ENCODE data around the gene ENKD1. TPM values are rescaled to one million over a fixed set of nuclear protein-coding genes. Genes with fewer than 3 reads are reported as not detected.

ENKD1 gene
- total and polyA plus RNA-seq, 2 of the 13 experiments (the other 11 are each of a cell fraction or from before 2014, with no cell fraction given): 10.8 to 20.8 TPM

DNA sequence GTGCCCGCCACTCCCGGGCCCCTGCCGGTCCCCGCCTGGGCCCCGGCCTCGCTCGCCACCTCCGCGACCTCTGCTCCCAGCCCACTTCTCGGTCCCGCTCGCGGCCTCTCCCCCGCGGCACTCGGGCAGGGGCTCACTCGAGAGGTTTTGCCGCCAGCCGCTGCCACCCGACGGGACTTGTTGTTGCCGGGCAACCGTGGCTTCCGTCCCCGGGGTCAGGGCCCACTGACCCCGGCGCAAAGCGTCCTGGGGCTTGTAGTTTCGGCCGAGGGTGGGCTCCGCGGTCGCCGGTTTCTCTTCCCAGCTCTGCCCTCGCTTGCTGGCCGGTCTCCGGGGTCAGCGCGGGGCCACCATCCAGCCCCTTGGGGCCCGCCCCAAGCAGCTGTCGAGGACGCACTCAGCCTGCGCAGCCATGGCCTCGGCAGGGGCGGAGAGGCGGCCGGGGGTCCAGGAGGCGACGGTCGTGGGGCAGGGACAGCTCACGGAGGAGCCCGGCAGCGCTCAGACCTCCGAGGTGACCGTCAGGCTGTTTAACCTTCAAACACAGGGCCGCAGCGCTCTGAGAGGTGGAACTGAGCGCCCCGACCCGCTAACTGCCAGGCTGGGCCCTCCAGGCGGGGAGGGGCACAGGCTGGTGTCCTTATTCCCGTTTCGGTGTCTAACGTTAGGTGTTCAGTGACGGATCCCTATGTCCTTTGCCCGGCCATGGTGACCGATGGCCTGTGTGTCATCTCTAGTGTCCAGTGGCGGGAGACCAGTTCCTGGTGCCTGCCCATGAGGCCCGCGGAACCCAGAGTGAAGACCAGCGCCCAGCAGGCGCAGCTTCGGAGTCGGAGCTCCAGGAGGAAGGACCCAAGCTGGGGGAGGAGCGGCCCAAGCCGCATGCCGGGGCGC lies at the start of gene ENKD1, which contains the start of gene C16orf86 (continued):
- TF ChIP-seq, protein P1, sequence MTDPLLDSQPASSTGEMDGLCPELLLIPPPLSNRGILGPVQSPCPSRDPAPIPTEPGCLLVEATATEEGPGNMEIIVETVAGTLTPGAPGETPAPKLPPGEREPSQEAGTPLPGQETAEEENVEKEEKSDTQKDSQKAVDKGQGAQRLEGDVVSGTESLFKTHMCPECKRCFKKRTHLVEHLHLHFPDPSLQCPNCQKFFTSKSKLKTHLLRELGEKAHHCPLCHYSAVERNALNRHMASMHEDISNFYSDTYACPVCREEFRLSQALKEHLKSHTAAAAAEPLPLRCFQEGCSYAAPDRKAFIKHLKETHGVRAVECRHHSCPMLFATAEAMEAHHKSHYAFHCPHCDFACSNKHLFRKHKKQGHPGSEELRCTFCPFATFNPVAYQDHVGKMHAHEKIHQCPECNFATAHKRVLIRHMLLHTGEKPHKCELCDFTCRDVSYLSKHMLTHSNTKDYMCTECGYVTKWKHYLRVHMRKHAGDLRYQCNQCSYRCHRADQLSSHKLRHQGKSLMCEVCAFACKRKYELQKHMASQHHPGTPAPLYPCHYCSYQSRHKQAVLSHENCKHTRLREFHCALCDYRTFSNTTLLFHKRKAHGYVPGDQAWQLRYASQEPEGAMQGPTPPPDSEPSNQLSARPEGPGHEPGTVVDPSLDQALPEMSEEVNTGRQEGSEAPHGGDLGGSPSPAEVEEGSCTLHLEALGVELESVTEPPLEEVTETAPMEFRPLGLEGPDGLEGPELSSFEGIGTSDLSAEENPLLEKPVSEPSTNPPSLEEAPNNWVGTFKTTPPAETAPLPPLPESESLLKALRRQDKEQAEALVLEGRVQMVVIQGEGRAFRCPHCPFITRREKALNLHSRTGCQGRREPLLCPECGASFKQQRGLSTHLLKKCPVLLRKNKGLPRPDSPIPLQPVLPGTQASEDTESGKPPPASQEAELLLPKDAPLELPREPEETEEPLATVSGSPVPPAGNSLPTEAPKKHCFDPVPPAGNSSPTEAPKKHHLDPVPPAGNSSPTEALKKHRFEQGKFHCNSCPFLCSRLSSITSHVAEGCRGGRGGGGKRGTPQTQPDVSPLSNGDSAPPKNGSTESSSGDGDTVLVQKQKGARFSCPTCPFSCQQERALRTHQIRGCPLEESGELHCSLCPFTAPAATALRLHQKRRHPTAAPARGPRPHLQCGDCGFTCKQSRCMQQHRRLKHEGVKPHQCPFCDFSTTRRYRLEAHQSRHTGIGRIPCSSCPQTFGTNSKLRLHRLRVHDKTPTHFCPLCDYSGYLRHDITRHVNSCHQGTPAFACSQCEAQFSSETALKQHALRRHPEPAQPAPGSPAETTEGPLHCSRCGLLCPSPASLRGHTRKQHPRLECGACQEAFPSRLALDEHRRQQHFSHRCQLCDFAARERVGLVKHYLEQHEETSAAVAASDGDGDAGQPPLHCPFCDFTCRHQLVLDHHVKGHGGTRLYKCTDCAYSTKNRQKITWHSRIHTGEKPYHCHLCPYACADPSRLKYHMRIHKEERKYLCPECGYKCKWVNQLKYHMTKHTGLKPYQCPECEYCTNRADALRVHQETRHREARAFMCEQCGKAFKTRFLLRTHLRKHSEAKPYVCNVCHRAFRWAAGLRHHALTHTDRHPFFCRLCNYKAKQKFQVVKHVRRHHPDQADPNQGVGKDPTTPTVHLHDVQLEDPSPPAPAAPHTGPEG (CRISPR knock-in tag; IDR thresholded peaks at IDR 0.05): peak; percentile 26; the same call in 1 of the 2 replicates
- TF ChIP-seq ZNF12 (CRISPR knock-in tag; IDR thresholded peaks at IDR 0.05) (no peak), ARNT2 (CRISPR knock-in tag; IDR thresholded peaks at IDR 0.05; ENCODE audit: low read depth) (0 out of 2 replicates have a peak, but pooled peaks have one; percentile 57), CENPT (CRISPR knock-in tag; IDR thresholded peaks at IDR 0.05; ENCODE audit: low read depth) (0 out of 2 replicates have a peak, but pooled peaks have one; percentile 24), ZNF441 (CRISPR knock-in tag; IDR thresholded peaks at IDR 0.05; ENCODE audit: borderline replicate concordance) (peak; percentile 70; the same call in 1 of the 2 replicates), ZNF790 (CRISPR knock-in tag; IDR thresholded peaks at IDR 0.05; ENCODE audit: borderline replicate concordance) (peak; percentile 60; the same call in 1 of the 2 replicates), AKNA (CRISPR knock-in tag; IDR thresholded peaks at IDR 0.05; ENCODE audit: borderline replicate concordance) (no peak), GABPB1 (CRISPR knock-in tag; IDR thresholded peaks at IDR 0.05) (peak; percentile 96)
- TF ChIP-seq, protein P2, sequence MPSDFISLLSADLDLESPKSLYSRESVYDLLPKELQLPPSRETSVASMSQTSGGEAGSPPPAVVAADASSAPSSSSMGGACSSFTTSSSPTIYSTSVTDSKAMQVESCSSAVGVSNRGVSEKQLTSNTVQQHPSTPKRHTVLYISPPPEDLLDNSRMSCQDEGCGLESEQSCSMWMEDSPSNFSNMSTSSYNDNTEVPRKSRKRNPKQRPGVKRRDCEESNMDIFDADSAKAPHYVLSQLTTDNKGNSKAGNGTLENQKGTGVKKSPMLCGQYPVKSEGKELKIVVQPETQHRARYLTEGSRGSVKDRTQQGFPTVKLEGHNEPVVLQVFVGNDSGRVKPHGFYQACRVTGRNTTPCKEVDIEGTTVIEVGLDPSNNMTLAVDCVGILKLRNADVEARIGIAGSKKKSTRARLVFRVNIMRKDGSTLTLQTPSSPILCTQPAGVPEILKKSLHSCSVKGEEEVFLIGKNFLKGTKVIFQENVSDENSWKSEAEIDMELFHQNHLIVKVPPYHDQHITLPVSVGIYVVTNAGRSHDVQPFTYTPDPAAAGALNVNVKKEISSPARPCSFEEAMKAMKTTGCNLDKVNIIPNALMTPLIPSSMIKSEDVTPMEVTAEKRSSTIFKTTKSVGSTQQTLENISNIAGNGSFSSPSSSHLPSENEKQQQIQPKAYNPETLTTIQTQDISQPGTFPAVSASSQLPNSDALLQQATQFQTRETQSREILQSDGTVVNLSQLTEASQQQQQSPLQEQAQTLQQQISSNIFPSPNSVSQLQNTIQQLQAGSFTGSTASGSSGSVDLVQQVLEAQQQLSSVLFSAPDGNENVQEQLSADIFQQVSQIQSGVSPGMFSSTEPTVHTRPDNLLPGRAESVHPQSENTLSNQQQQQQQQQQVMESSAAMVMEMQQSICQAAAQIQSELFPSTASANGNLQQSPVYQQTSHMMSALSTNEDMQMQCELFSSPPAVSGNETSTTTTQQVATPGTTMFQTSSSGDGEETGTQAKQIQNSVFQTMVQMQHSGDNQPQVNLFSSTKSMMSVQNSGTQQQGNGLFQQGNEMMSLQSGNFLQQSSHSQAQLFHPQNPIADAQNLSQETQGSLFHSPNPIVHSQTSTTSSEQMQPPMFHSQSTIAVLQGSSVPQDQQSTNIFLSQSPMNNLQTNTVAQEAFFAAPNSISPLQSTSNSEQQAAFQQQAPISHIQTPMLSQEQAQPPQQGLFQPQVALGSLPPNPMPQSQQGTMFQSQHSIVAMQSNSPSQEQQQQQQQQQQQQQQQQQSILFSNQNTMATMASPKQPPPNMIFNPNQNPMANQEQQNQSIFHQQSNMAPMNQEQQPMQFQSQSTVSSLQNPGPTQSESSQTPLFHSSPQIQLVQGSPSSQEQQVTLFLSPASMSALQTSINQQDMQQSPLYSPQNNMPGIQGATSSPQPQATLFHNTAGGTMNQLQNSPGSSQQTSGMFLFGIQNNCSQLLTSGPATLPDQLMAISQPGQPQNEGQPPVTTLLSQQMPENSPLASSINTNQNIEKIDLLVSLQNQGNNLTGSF (CRISPR knock-in tag; IDR thresholded peaks at IDR 0.05): 0 out of 2 replicates have a peak, but pooled peaks have one; percentile 19
- TF ChIP-seq, protein P3, sequence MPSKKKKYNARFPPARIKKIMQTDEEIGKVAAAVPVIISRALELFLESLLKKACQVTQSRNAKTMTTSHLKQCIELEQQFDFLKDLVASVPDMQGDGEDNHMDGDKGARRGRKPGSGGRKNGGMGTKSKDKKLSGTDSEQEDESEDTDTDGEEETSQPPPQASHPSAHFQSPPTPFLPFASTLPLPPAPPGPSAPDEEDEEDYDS (CRISPR knock-in tag; IDR thresholded peaks at IDR 0.05): peak; percentile 10; the same call in 1 of the 2 replicates

Data from HepG2 (cell line).